Left ventricle myocardium superior (tissue), 1 donor: ENCODE results near the gene ZNF783. TPM values are rescaled to one million over a fixed set of nuclear protein-coding genes. Genes with fewer than 3 reads are reported as not detected.
A peak's percentile ranks its signal among the peaks of the same experiment; 100 is the strongest.
"Not testable (repeated sequence)": the region's sequence is repeated elsewhere in the genome, so short reads cannot be mapped to it uniquely, and the experiment has no call there.

ENCODE experiments used
- ATAC-seq: fragments of 200-7000 bp; cut with Tn5 transposase; one replicate; pipeline ENCODE4 v1.9.1; 2020; ENCODE audit warnings: mild to moderate bottlenecking, moderate library complexity
- DNase-seq: peaks from one replicate; pipeline ENCODE4 v3.0.0-alpha.2; 2020
- intact Hi-C: fragments of 100-400 bp; cut with micrococcal nuclease; formaldehyde crosslinking; loops from one replicate; pipeline ENCODE4 v1.11.0; 2022
- total RNA-seq: library from RNA; stranded (reverse); fragmentation: NEBNext Ultra II Directional; extraction: Animal tissue kit (Norgen Biotek cat#: 25700); gene quantifications from one replicate; pipeline ENCODE4 v1.2.1, GENCODE V29; 2021
- donor health status: DM: no; HTN: yes; CAD: no; lungs with severe emphysema.

Gene ZNF783
- total RNA-seq, 1 donor from 2014 or later, result 4.8 TPM

- DNase-seq (no peak), ATAC-seq (no peak)
- intact Hi-C loops, result no loop called here
Measured at GRCh38 chr7:149238051-149238450, 23.9 kb upstream of the ZNF783 start.

GRCh38 chr7:149239345-149240143, 22.5 kb upstream of the ZNF783 start, which contains the start of gene ZNF212:
ZNF212 (plus strand) TSS chr7:149239651; CDS start chr7:149239779, 128 bp downstream.
- ATAC-seq (peak; percentile 100), DNase-seq (peak; percentile 93)
- intact Hi-C loops, result no loop called here

- no peak for ATAC-seq
- DNase-seq, result no peak
Measured at GRCh38 chr7:149240637-149241036, 21.4 kb upstream of the ZNF783 start.

GRCh38 chr7:149241696-149242095, 20.3 kb upstream of the ZNF783 start:
- ATAC-seq, result no peak
- intact Hi-C loops, result no loop called here

More at GRCh38 chr7:149240637-149241036, 21.4 kb upstream of the ZNF783 start:
- intact Hi-C loops, result no loop called here

GRCh38 chr7:149245244-149245643, 16.8 kb upstream of the ZNF783 start:
- no peak for ATAC-seq
- DNase-seq, result no peak
- intact Hi-C loops, result no loop called here

More at GRCh38 chr7:149241696-149242095, 20.3 kb upstream of the ZNF783 start:
- no peak for DNase-seq

- intact Hi-C loops, result no loop called here
- no peak for ATAC-seq
Measured at GRCh38 chr7:149245744-149246143, 16.3 kb upstream of the ZNF783 start.

GRCh38 chr7:149248777-149249176, 13.2 kb upstream of the ZNF783 start:
- DNase-seq, result no peak
- intact Hi-C loops, result no loop called here
- ATAC-seq, result no peak

More at GRCh38 chr7:149245744-149246143, 16.3 kb upstream of the ZNF783 start:
- no peak for DNase-seq

- DNase-seq, result not testable (repeated sequence)
Measured at GRCh38 chr7:149250151-149250550, 11.8 kb upstream of the ZNF783 start.

GRCh38 chr7:149251518-149251917, 10.5 kb upstream of the ZNF783 start:
- intact Hi-C loops, ATAC-seq, DNase-seq: not testable (repeated sequence)

More at GRCh38 chr7:149250151-149250550, 11.8 kb upstream of the ZNF783 start:
- ATAC-seq, intact Hi-C loops: not testable (repeated sequence)

- intact Hi-C loops, result no loop called here
- ATAC-seq (no peak), DNase-seq (no peak)
Measured at GRCh38 chr7:149252378-149252777, 9.6 kb upstream of the ZNF783 start.

- no peak for DNase-seq
- ATAC-seq, result no peak
- intact Hi-C loops, result no loop called here
Measured at GRCh38 chr7:149253665-149254064, 8.3 kb upstream of the ZNF783 start.

- ATAC-seq, result no peak
- no peak for DNase-seq
- intact Hi-C loops, result no loop called here
Measured at GRCh38 chr7:149254181-149254858, 7.7 kb upstream of the ZNF783 start.

GRCh38 chr7:149255174-149255573, 6.8 kb upstream of the ZNF783 start:
- DNase-seq (no peak), ATAC-seq (no peak)
- intact Hi-C loops, result no loop called here

GRCh38 chr7:149256568-149256967, 5.4 kb upstream of the ZNF783 start:
- intact Hi-C loops, result no loop called here
- ATAC-seq, result no peak
- no peak for DNase-seq

GRCh38 chr7:149257146-149257545, 4.8 kb upstream of the ZNF783 start:
- ATAC-seq (no peak), DNase-seq (no peak)
- intact Hi-C loops, result no loop called here

- DNase-seq (no peak), ATAC-seq (peak; percentile 3)
- intact Hi-C loops, result no loop called here
Measured at GRCh38 chr7:149261316-149261828, 624 bp upstream of the ZNF783 start.

- DNase-seq, result no peak
- no peak for ATAC-seq
- intact Hi-C loops, result no loop called here
Measured at GRCh38 chr7:149266451-149266850, 4.5 kb downstream of the ZNF783 start.

- DNase-seq (no peak), ATAC-seq (no peak)
- intact Hi-C loops, result no loop called here
Measured at GRCh38 chr7:149267733-149268132, 5.7 kb downstream of the ZNF783 start.

GRCh38 chr7:149274424-149274823, 12.4 kb downstream of the ZNF783 start:
- ATAC-seq, DNase-seq, intact Hi-C loops: not testable (repeated sequence)

- DNase-seq (no peak), ATAC-seq (no peak)
- intact Hi-C loops, result no loop called here
Measured at GRCh38 chr7:149277871-149278270, 15.9 kb downstream of the ZNF783 start.
